HCT116 (cell line): ENCODE measurements around the gene NOL9. TPM values are rescaled to one million over a fixed set of nuclear protein-coding genes. Genes with fewer than 3 reads are reported as not detected.

Source experiments
- ATAC-seq: fragments of 200-7000 bp; cut with Tn5 transposase; 2 replicates; pipeline ENCODE4 v1.9.1; 2020; ENCODE audit warnings: mild to moderate bottlenecking, moderate library complexity
- BruUV-seq: library from RNA; stranded (reverse); fragments of 400-500 nt; replicated peaks from 2 replicates; lab custom pipeline; 2021; lab: Mats Ljungman, UMichigan
- CTCF ChIA-PET: fragments of 300-600 bp; sonication (Branson Sonifier 250); formaldehyde crosslinking; loops from one replicate; lab custom pipeline; 2021; ENCODE audit warnings: antibody characterized with exemption; lab: Charles Lee
- POLR2A ChIA-PET: fragments of 300-600, 350-600 bp; sonication (Branson Sonifier 250); formaldehyde crosslinking; loops from one replicate; lab custom pipeline; 2021; ENCODE audit warnings: antibody characterized with exemption; lab: Charles Lee
- RAD21 ChIA-PET, 2 experiments: fragments of 300-600 bp; sonication (Branson Sonifier 250); formaldehyde crosslinking; loops; one replicate each; lab custom pipeline; 2023; ENCODE audit warnings: low total read pairs in 2 of 2; ENCODE audit not compliant: uncharacterized antibody in 2 of 2, unreplicated experiment in 2 of 2, low non-redundant PET in 1 of 2; lab: Charles Lee
- DNase-seq: peaks from one replicate; pipeline ENCODE4 v3.0.0-alpha.2; 2010; ENCODE audit warnings: low read depth, low spot score
- H2AFZ ChIP-seq: fragments of 200-600 bp; shearing (Covaris generic), sonication (generic); 2 replicates; pipeline ENCODE4 v1.6.1; 2017; ENCODE audit warnings: low read depth, mixed run types, mixed read lengths, antibody characterized with exemption, low read length; ENCODE audit not compliant: poor library complexity, severe bottlenecking
- H3K27ac ChIP-seq: 2 replicates; pipeline ENCODE4 v1.5.1; 2012; ENCODE audit warnings: low read depth, low read length
- H3K27me3 ChIP-seq: fragments of 200-600 bp; sonication (generic); 2 replicates; pipeline ENCODE4 v1.6.1; 2016; ENCODE audit warnings: mixed run types, low read length, mixed read lengths; ENCODE audit not compliant: insufficient read depth
- H3K36me3 ChIP-seq, 2 experiments: fragments of 200-500 bp in 1 of 2; fragments of 200-600 bp in 1 of 2; sonication (Bioruptor generic) in 1 of 2; sonication (generic) in 1 of 2; 2 replicates each; pipeline versions ENCODE4 v1.5.1 to v1.6.1; 2014 to 2016; ENCODE audit warnings: low read length in 2 of 2, inconsistent platforms in 1 of 2, mixed read lengths in 1 of 2, mixed run types in 1 of 2; ENCODE audit not compliant: insufficient read depth in 2 of 2, control insufficient read depth in 1 of 2
- H3K4me1 ChIP-seq, 2 experiments: fragments of 200-600 bp in 1 of 2; sonication (generic) in 1 of 2; 2 replicates each; pipeline versions ENCODE4 v1.5.1 to v1.6.1; 2012 to 2017; ENCODE audit warnings: low read length in 2 of 2, inconsistent platforms in 1 of 2, mild to moderate bottlenecking in 1 of 2, mixed read lengths in 1 of 2, mixed run types in 1 of 2, moderate library complexity in 1 of 2; ENCODE audit not compliant: insufficient read depth in 2 of 2, control insufficient read depth in 1 of 2
- H3K4me2 ChIP-seq: fragments of 200-600 bp; sonication (generic); 2 replicates; pipeline ENCODE4 v1.6.1; 2017; ENCODE audit warnings: mixed run types, low read length, mixed read lengths
- H3K4me3 ChIP-seq, 2 experiments: fragments of 200-600 bp in 1 of 2; sonication (generic) in 1 of 2; replicated peaks in 1 of 2; 2 replicates each; pipeline ENCODE4 v1.5.1; 2011 to 2016; ENCODE audit warnings: low read length in 2 of 2, control low read depth in 1 of 2, low read depth in 1 of 2, mild to moderate bottlenecking in 1 of 2, mixed read lengths in 1 of 2, mixed run types in 1 of 2
- H3K79me2 ChIP-seq: fragments of 200-600 bp; sonication (generic); 2 replicates; pipeline ENCODE4 v1.6.1; 2017; ENCODE audit warnings: mild to moderate bottlenecking, mixed run types, low read length, moderate library complexity, mixed read lengths; ENCODE audit not compliant: insufficient read depth
- H3K9ac ChIP-seq: fragments of 200-600 bp; sonication (generic); 2 replicates; pipeline ENCODE4 v1.6.1; 2016; ENCODE audit warnings: low read length, mixed read lengths
- H3K9me2 ChIP-seq: fragments of 200-600 bp; sonication (generic), shearing (Covaris generic); 2 replicates; pipeline ENCODE4 v1.6.1; 2017; ENCODE audit warnings: mixed run types, mild to moderate bottlenecking, moderate library complexity; ENCODE audit not compliant: insufficient read depth
- H3K9me3 ChIP-seq, 2 experiments: fragments of 200-500 bp in 1 of 2; fragments of 200-600 bp in 1 of 2; sonication (Bioruptor generic) in 1 of 2; sonication (generic) in 1 of 2; 2 replicates each; pipeline ENCODE4 v1.6.1; 2014 to 2017; ENCODE audit warnings: low read length in 2 of 2, mixed read lengths in 2 of 2, inconsistent platforms in 1 of 2, low read depth in 1 of 2, mild to moderate bottlenecking in 1 of 2, mixed run types in 1 of 2, moderate library complexity in 1 of 2; ENCODE audit not compliant: control insufficient read depth in 1 of 2, insufficient read depth in 1 of 2
- H4K20me1 ChIP-seq: fragments of 200-600 bp; sonication (generic), shearing (Covaris generic); 2 replicates; pipeline ENCODE4 v1.6.1; 2017; ENCODE audit warnings: mixed run types, mild to moderate bottlenecking, moderate library complexity; ENCODE audit not compliant: insufficient read depth
- EGR1 ChIP-seq: IDR thresholded peaks from 2 replicates; pipeline ENCODE4 v1.6.1; 2012; ENCODE audit warnings: low read depth
- EZH2 ChIP-seq: fragments of 200-600 bp; sonication (generic); IDR thresholded peaks from 2 replicates; pipeline ENCODE4 v1.6.1; 2017; ENCODE audit warnings: antibody characterized with exemption, mixed run types
- POLR2A ChIP-seq: IDR thresholded peaks from 2 replicates; pipeline ENCODE4 v1.7.0; 2011; ENCODE audit warnings: borderline replicate concordance; ENCODE audit not compliant: insufficient read depth, insufficient read length; ENCODE audit errors: extremely low read depth
- SP1 ChIP-seq: IDR thresholded peaks from 2 replicates; pipeline ENCODE4 v1.6.1; 2012; ENCODE audit warnings: low read depth
- TCF7L2 ChIP-seq: IDR thresholded peaks from 2 replicates; pipeline ENCODE4 v1.7.0; 2011; ENCODE audit warnings: borderline replicate concordance, inconsistent platforms; ENCODE audit not compliant: insufficient read depth, insufficient read length; ENCODE audit errors: extremely low read depth
- ZFX ChIP-seq: fragments of 450-650 bp; IDR thresholded peaks from 2 replicates; pipeline ENCODE4 v1.6.1; 2017
- intact Hi-C: fragments of 100-400 bp; cut with micrococcal nuclease; formaldehyde crosslinking; loops from 2 replicates; pipeline ENCODE4 v1.10.0; 2022
- total RNA-seq: library from RNA; stranded (reverse); gene quantifications from one replicate; pipeline ENCODE4 v1.2.1, GENCODE V29; 2021; ENCODE audit not compliant: unreplicated experiment
- TF ChIP-seq, protein P1 (sequence below), 3 experiments: fragments of 200-600 bp in 1 of 3; sonication (generic) in 1 of 3; IDR thresholded peaks in 2 of 3; conservative IDR thresholded peaks in 1 of 3; 2 replicates each; pipeline ENCODE4 v1.5.1; 2012 to 2017; ENCODE audit warnings: low read depth in 2 of 3, low read length in 2 of 3, antibody characterized with exemption in 1 of 3, borderline replicate concordance in 1 of 3, control low read depth in 1 of 3, mild to moderate bottlenecking in 1 of 3, mixed read lengths in 1 of 3, mixed run types in 1 of 3, moderate library complexity in 1 of 3; ENCODE audit not compliant: insufficient read depth in 1 of 3

Gene NOL9
- total RNA-seq, 1 experiment from 2014 or later, result 46.4 TPM

DNA sequence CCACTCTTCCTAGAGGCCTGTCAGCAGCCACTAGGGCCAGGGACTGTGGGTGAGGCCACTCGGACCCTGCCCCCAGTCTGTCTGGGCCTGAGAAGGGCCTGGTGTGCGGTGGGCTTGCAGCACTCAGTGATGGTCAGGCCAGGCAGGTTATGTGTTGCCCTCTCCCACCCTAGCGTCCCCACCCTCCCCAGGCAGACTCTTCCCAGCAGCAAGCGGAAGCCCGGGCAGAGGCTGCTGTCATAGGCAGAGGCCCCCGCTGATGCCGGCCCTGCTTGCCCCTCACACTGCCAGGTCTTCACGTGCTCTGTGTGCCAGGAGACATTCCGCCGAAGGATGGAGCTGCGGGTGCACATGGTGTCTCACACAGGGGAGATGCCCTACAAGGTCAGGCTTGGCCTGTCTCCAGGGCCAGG is 32.1 kb upstream of the NOL9 start:
- Histone ChIP-seq H3K27me3 (no peaks in the 10 kb centered on the region), H3K9me3 (no peaks in the 10 kb centered on the region), H3K79me2 (peaks cover 15% of the 10 kb centered on the region; the same call in 1 of the 2 replicates), H3K36me3 (peaks cover 11% of the 10 kb centered on the region in 2 experiments; a peak in 3 of 4 replicates), H3K4me2 (no peak overlapping the region), H3K4me3 (no peak overlapping the region), H3K4me1 (peaks cover 0 to 7% of the 10 kb centered on the region in 2 experiments; a peak in 1 of 4 replicates), H2AFZ (no peak overlapping the region), H3K27ac (no peak overlapping the region), H3K9me2 (no peaks in the 10 kb centered on the region), H3K9ac (no peak overlapping the region), H4K20me1 (no peaks in the 10 kb centered on the region)
- DNase-seq (no peak), ATAC-seq (no peak)
- RAD21 ChIA-PET, result no interaction called here
- no peak for TF ChIP-seq EGR1
- no peak for TF ChIP-seq ZFX
- POLR2A ChIA-PET, result no interaction called here
- intact Hi-C loops, result no loop called here
- CTCF ChIA-PET, result no interaction called here
- no TSS peak for BruUV-seq

DNA sequence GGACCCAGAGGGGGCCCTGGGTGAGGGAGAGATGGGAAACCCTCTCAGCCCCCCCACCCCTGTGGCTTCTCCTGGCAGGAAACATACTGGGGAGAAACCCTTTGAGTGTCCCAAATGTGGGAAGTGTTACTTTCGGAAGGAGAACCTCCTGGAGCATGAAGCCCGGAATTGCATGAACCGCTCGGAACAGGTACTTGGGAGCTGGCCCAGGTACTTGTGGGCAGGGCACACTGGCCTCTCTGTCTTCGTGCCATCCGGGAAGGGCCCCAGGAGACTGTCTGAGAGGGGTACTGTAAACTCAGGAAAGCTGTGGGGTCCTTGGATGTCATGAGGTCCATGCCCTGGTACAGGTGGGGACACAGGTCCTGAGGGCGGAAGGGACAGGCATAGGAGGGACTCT is 31.5 kb upstream of the NOL9 start:
- Histone ChIP-seq H3K4me1 (peaks cover 5 to 12% of the 10 kb centered on the region in 2 experiments), H3K27ac (no peak overlapping the region), H3K9me3 (no peaks in the 10 kb centered on the region), H3K79me2 (peaks cover 20% of the 10 kb centered on the region), H4K20me1 (no peaks in the 10 kb centered on the region), H3K27me3 (no peaks in the 10 kb centered on the region), H3K4me3 (no peak overlapping the region), H3K4me2 (no peak overlapping the region), H3K9ac (no peak overlapping the region), H2AFZ (no peak overlapping the region), H3K36me3 (peaks cover 7 to 11% of the 10 kb centered on the region in 2 experiments; a peak in 3 of 4 replicates), H3K9me2 (no peaks in the 10 kb centered on the region)
- DNase-seq, result no peak
- POLR2A ChIA-PET, result no interaction called here
- CTCF ChIA-PET, result no interaction called here
- ATAC-seq, result no peak
- BruUV-seq, result no TSS peak
- no peak for TF ChIP-seq SP1
- no peak for TF ChIP-seq TCF7L2
- TF ChIP-seq EZH2, result no peak
- no peak for TF ChIP-seq EGR1
- TF ChIP-seq POLR2A, result no peak
- TF ChIP-seq, protein P1, sequence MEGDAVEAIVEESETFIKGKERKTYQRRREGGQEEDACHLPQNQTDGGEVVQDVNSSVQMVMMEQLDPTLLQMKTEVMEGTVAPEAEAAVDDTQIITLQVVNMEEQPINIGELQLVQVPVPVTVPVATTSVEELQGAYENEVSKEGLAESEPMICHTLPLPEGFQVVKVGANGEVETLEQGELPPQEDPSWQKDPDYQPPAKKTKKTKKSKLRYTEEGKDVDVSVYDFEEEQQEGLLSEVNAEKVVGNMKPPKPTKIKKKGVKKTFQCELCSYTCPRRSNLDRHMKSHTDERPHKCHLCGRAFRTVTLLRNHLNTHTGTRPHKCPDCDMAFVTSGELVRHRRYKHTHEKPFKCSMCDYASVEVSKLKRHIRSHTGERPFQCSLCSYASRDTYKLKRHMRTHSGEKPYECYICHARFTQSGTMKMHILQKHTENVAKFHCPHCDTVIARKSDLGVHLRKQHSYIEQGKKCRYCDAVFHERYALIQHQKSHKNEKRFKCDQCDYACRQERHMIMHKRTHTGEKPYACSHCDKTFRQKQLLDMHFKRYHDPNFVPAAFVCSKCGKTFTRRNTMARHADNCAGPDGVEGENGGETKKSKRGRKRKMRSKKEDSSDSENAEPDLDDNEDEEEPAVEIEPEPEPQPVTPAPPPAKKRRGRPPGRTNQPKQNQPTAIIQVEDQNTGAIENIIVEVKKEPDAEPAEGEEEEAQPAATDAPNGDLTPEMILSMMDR (IDR thresholded peaks at IDR 0.05 in 2 of 3, conservative IDR thresholded peaks at IDR 0.05 in 1 of 3; ENCODE audit: borderline replicate concordance in 1 of 3, insufficient read depth in 1 of 3, low read depth in 2 of 3, low read length in 2 of 3), result no peak
- RAD21 ChIA-PET, result no interaction called here
- intact Hi-C loops, result no loop called here
